Mesenchymal stem cell (in vitro differentiated cells and primary cell): ENCODE measurements around the gene XIRP1.

ENCODE experiments used
- DNase-seq: peaks from one replicate; pipeline ENCODE4 v3.0.0-alpha.2; 2013
- H2AFZ ChIP-seq: one replicate; pipeline ENCODE4 v1.6.1; 2013; ENCODE audit warnings: low read depth, mild to moderate bottlenecking, control low read depth, inconsistent platforms, low read length, moderate library complexity
- H2AK5ac ChIP-seq: 2 replicates; pipeline ENCODE4 v1.6.1; 2013; ENCODE audit warnings: low read length, moderate library complexity, mild to moderate bottlenecking, inconsistent platforms; ENCODE audit not compliant: severe bottlenecking
- H2BK120ac ChIP-seq: one replicate; pipeline ENCODE4 v1.6.1; 2013; ENCODE audit warnings: low read depth, mild to moderate bottlenecking, inconsistent platforms, low read length, moderate library complexity
- H2BK12ac ChIP-seq, 2 experiments: one replicate each; pipeline ENCODE4 v1.6.1; 2013; ENCODE audit warnings: inconsistent platforms in 2 of 2, low read length in 2 of 2, mild to moderate bottlenecking in 2 of 2, moderate library complexity in 2 of 2, control low read depth in 1 of 2
- H2BK15ac ChIP-seq: one replicate; pipeline ENCODE4 v1.6.1; 2013; ENCODE audit warnings: mild to moderate bottlenecking, low read depth, inconsistent platforms; ENCODE audit not compliant: poor library complexity, severe bottlenecking
- H2BK5ac ChIP-seq: 2 replicates; pipeline ENCODE4 v1.6.1; 2013; ENCODE audit warnings: low read depth, mild to moderate bottlenecking, low read length, control low read depth, inconsistent platforms; ENCODE audit not compliant: poor library complexity, severe bottlenecking
- H3K14ac ChIP-seq, 2 experiments: one replicate each; pipeline ENCODE4 v1.6.1; 2013; ENCODE audit warnings: inconsistent platforms in 2 of 2, low read length in 2 of 2, control low read depth in 1 of 2, mild to moderate bottlenecking in 1 of 2, moderate library complexity in 1 of 2
- H3K18ac ChIP-seq, 2 experiments: one replicate each; pipeline ENCODE4 v1.6.1; 2013; ENCODE audit warnings: inconsistent platforms in 2 of 2, low read length in 2 of 2, control low read depth in 1 of 2, low read depth in 1 of 2, mild to moderate bottlenecking in 1 of 2
- H3K23ac ChIP-seq, 2 experiments: one replicate each; pipeline ENCODE4 v1.6.1; 2013; ENCODE audit warnings: inconsistent platforms in 2 of 2, low read length in 2 of 2, mild to moderate bottlenecking in 2 of 2, moderate library complexity in 2 of 2, control low read depth in 1 of 2
- H3K27ac ChIP-seq: 2 replicates; pipeline ENCODE4 v1.5.1; 2013; ENCODE audit warnings: mild to moderate bottlenecking, moderate library complexity, low read length, control low read depth, inconsistent platforms; ENCODE audit not compliant: poor library complexity, severe bottlenecking
- H3K27me3 ChIP-seq, 2 experiments: 2 replicates each; pipeline versions ENCODE4 v1.6.1 to v1.7.0; 2013; ENCODE audit warnings: low read length in 2 of 2, mild to moderate bottlenecking in 2 of 2, moderate library complexity in 2 of 2, control low read depth in 1 of 2, inconsistent platforms in 1 of 2; ENCODE audit not compliant: control insufficient read depth in 1 of 2, insufficient read depth in 1 of 2
- H3K36me3 ChIP-seq, 2 experiments: 2 replicates each; pipeline versions ENCODE4 v1.6.1 to v1.7.0; 2013; ENCODE audit warnings: low read length in 2 of 2, control low read depth in 1 of 2, inconsistent platforms in 1 of 2, low read depth in 1 of 2, mild to moderate bottlenecking in 1 of 2; ENCODE audit not compliant: insufficient read depth in 2 of 2, control insufficient read depth in 1 of 2
- H3K4ac ChIP-seq, 2 experiments: one replicate each; pipeline ENCODE4 v1.6.1; 2013; ENCODE audit warnings: inconsistent platforms in 2 of 2, low read length in 2 of 2, mild to moderate bottlenecking in 2 of 2, moderate library complexity in 2 of 2, control low read depth in 1 of 2, low read depth in 1 of 2
- H3K4me1 ChIP-seq: 2 replicates; pipeline ENCODE4 v1.6.1; 2013; ENCODE audit warnings: low read depth, low read length, control low read depth; ENCODE audit not compliant: control insufficient read depth, insufficient read depth
- H3K4me2 ChIP-seq: 2 replicates; pipeline ENCODE4 v1.6.1; 2013; ENCODE audit warnings: low read length, mild to moderate bottlenecking, inconsistent platforms; ENCODE audit not compliant: poor library complexity, severe bottlenecking
- H3K4me3 ChIP-seq, 2 experiments: 2 replicates each; pipeline versions ENCODE4 v1.5.1 to v1.7.0; 2013; ENCODE audit warnings: low read length in 2 of 2, mild to moderate bottlenecking in 2 of 2, control low read depth in 1 of 2, low read depth in 1 of 2; ENCODE audit not compliant: insufficient read depth in 1 of 2
- H3K79me1 ChIP-seq: replicated peaks from 2 replicates; pipeline ENCODE4 v1.6.1; 2013; ENCODE audit warnings: mild to moderate bottlenecking, control low read depth, low read length, inconsistent platforms; ENCODE audit not compliant: poor library complexity, severe bottlenecking
- H3K9ac ChIP-seq: 2 replicates; pipeline ENCODE4 v1.7.0; 2013; ENCODE audit warnings: mild to moderate bottlenecking, low read length, moderate library complexity
- H3K9me3 ChIP-seq: 2 replicates; pipeline ENCODE4 v1.7.0; 2013; ENCODE audit warnings: mild to moderate bottlenecking, low read length; ENCODE audit not compliant: control insufficient read depth
- H4K8ac ChIP-seq: one replicate; pipeline ENCODE4 v1.6.1; 2013; ENCODE audit warnings: inconsistent platforms, mild to moderate bottlenecking, low read length, moderate library complexity
- H4K91ac ChIP-seq: one replicate; pipeline ENCODE4 v1.6.1; 2013; ENCODE audit warnings: mild to moderate bottlenecking, low read length, inconsistent platforms
- WGBS: methylation state at CpG from one replicate; pipeline ENCODE4 v1.1.7; 2013; ENCODE audit warnings: mixed read lengths; 5-methylcytosine and 5-hydroxymethylcytosine counted together

The XIRP1 gene

GRCh38 chr3:39169712-39170111, 22.7 kb downstream of the XIRP1 start:
- Histone ChIP-seq H3K4me2 (no peak overlapping the region), H3K79me1 (no peaks in the 10 kb centered on the region), H4K91ac (no peak overlapping the region), H2AK5ac (no peak overlapping the region), H3K18ac (no peak overlapping the region), H2BK120ac (no peak overlapping the region), H3K14ac (no peak overlapping the region), H3K23ac (no peak overlapping the region), H2BK12ac (no peak overlapping the region), H3K4ac (no peak overlapping the region), H2BK15ac (no peak overlapping the region), H3K36me3 (no peaks in the 10 kb centered on the region), H2AFZ (no peak overlapping the region), H3K4me1 (peaks cover 2% of the 10 kb centered on the region), H3K9me3 (no peaks in the 10 kb centered on the region), H3K27ac (no peak overlapping the region), H3K27me3 (no peaks in the 10 kb centered on the region), H4K8ac (no peak overlapping the region), H3K9ac (no peak overlapping the region), H3K4me3 (no peak overlapping the region), H2BK5ac (no peak overlapping the region)
- WGBS: no CpG with 5 or more reads among the region's 1 CpG
- DNase-seq: no peak

GRCh38 chr3:39168156-39168780, 24.1 kb downstream of the XIRP1 start:
- DNase-seq: no peak
- Histone ChIP-seq H2AK5ac (no peak overlapping the region), H2AFZ (no peak overlapping the region), H3K27me3 (no peaks in the 10 kb centered on the region), H2BK120ac (peak overlapping the region; percentile 87), H3K4me3 (no peak overlapping the region), H3K9me3 (no peaks in the 10 kb centered on the region), H3K9ac (no peak overlapping the region), H3K18ac (peak overlapping the region; percentile 34 to 64), H3K27ac (no peak overlapping the region), H4K91ac (peak overlapping the region; percentile 78), H3K4me1 (peaks cover 2% of the 10 kb centered on the region), H3K4me2 (no peak overlapping the region), H2BK5ac (no peak overlapping the region), H3K79me1 (no peaks in the 10 kb centered on the region), H3K36me3 (no peaks in the 10 kb centered on the region), H3K14ac (peak overlapping the region in 1 of 2 experiments; percentile 30), H2BK15ac (peak overlapping the region; percentile 35), H4K8ac (peak overlapping the region; percentile 57), H2BK12ac (peak overlapping the region; percentile 80 to 92), H3K23ac (no peak overlapping the region), H3K4ac (peak overlapping the region; percentile 34 to 88)
- 100% methylated on average over 5 of the region's 5 CpGs for WGBS

- H2BK120ac ChIP-seq: no peak overlapping the region
- H2BK5ac ChIP-seq: no peak overlapping the region
- 83% methylated on average over 1 of the region's 1 CpG for WGBS
- no peak overlapping the region for H3K4me2 ChIP-seq
- H4K8ac ChIP-seq: no peak overlapping the region
- H2AFZ ChIP-seq: no peak overlapping the region
- H3K27me3 ChIP-seq: no peaks in the 10 kb centered on the region
- peak overlapping the region; percentile 65 for H3K9ac ChIP-seq
- H2AK5ac ChIP-seq: no peak overlapping the region
- peak overlapping the region in 1 of 2 experiments; percentile 59 for H3K18ac ChIP-seq
- no peaks in the 10 kb centered on the region for H3K9me3 ChIP-seq
- H3K23ac ChIP-seq: no peak overlapping the region
- no peak overlapping the region for H3K4ac ChIP-seq
- peaks cover 2% of the 10 kb centered on the region for H3K4me1 ChIP-seq
- no peak overlapping the region for H4K91ac ChIP-seq
- DNase-seq: peak; percentile 98
- peak overlapping the region in 1 of 2 experiments; percentile 39 for H3K4me3 ChIP-seq
- no peak overlapping the region for H3K27ac ChIP-seq
- H2BK15ac ChIP-seq: no peak overlapping the region
- no peaks in the 10 kb centered on the region for H3K36me3 ChIP-seq
- no peaks in the 10 kb centered on the region for H3K79me1 ChIP-seq
- peak overlapping the region in 1 of 2 experiments; percentile 78 for H2BK12ac ChIP-seq
- no peak overlapping the region for H3K14ac ChIP-seq
Observed at GRCh38 chr3:39166932-39167532, 25.4 kb downstream of the XIRP1 start.

DNA sequence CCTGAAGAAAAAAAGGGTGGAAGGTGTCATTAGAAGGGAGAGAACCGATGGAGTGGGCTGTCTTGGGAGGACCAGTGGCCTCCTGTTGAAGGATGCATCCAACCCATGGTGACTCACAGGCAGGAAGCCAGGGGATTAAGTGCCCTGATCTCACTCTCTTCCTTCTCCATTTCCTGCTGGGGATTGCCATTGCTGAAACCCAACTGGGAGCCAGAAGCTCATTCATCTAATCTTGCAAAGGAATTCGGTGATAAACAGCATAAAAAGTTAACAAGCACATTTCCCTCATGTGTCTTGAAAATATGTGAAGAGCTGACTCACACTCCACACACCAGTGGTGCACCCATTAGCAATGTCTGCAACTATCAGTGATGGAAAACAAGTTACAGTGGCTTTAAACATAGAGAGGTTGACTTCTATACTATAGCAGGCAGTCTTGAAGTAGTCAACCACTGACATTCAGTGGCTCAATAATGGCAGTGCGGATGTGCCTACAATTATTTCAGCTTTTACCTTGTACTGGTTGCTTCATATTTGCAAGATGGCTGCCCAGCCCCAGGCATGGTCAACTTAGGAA, 26.2 kb downstream of the XIRP1 start:
- Histone ChIP-seq H3K4ac (peak overlapping the region in 1 of 2 experiments; percentile 21), H3K27me3 (no peaks in the 10 kb centered on the region), H3K36me3 (no peaks in the 10 kb centered on the region), H2AFZ (no peak overlapping the region), H2BK120ac (no peak overlapping the region), H2BK5ac (no peak overlapping the region), H4K8ac (no peak overlapping the region), H3K18ac (peak overlapping the region in 1 of 2 experiments; percentile 59), H3K4me3 (peak overlapping the region in 1 of 2 experiments; percentile 10), H3K4me1 (peaks cover 2% of the 10 kb centered on the region), H3K79me1 (no peaks in the 10 kb centered on the region), H2BK15ac (no peak overlapping the region), H3K9ac (peak overlapping the region; percentile 65), H3K27ac (peak overlapping the region; percentile 61), H2AK5ac (no peak overlapping the region), H3K9me3 (no peaks in the 10 kb centered on the region), H4K91ac (no peak overlapping the region), H3K4me2 (no peak overlapping the region), H3K14ac (no peak overlapping the region), H2BK12ac (peak overlapping the region; percentile 29 to 42), H3K23ac (no peak overlapping the region)
- 25% methylated on average over 2 of the region's 3 CpGs for WGBS
- DNase-seq: peak; percentile 98
